Gastroesophageal sphincter (tissue), 3 donors: ENCODE measurements around the gene N4BP2.

Source experiments
- EP300 ChIP-seq: sonication (generic); formaldehyde crosslinking; IDR thresholded peaks from one replicate; pipeline ENCODE4 v1.6.1; 2017; ENCODE audit warnings: antibody characterized with exemption, mild to moderate bottlenecking
- POLR2AphosphoS5 ChIP-seq: sonication (generic); formaldehyde crosslinking; IDR thresholded peaks from one replicate; pipeline ENCODE4 v1.6.1; 2017; ENCODE audit warnings: antibody characterized with exemption
- TF ChIP-seq, protein P1 (sequence below), 4 experiments: fragments of 200-600 bp in 2 of 4; fragments of 450-650 bp in 2 of 4; sonication (generic) in 1 of 4; IDR thresholded peaks; one replicate each; pipeline ENCODE4 v1.5.1; 2017 to 2019; ENCODE audit warnings: antibody characterized with exemption in 4 of 4, mild to moderate bottlenecking in 2 of 4, moderate library complexity in 2 of 4

- no peak for TF ChIP-seq POLR2AphosphoS5
- TF ChIP-seq, protein P1, sequence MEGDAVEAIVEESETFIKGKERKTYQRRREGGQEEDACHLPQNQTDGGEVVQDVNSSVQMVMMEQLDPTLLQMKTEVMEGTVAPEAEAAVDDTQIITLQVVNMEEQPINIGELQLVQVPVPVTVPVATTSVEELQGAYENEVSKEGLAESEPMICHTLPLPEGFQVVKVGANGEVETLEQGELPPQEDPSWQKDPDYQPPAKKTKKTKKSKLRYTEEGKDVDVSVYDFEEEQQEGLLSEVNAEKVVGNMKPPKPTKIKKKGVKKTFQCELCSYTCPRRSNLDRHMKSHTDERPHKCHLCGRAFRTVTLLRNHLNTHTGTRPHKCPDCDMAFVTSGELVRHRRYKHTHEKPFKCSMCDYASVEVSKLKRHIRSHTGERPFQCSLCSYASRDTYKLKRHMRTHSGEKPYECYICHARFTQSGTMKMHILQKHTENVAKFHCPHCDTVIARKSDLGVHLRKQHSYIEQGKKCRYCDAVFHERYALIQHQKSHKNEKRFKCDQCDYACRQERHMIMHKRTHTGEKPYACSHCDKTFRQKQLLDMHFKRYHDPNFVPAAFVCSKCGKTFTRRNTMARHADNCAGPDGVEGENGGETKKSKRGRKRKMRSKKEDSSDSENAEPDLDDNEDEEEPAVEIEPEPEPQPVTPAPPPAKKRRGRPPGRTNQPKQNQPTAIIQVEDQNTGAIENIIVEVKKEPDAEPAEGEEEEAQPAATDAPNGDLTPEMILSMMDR (IDR thresholded peaks at IDR 0.05) = no peak
- TF ChIP-seq EP300 = no peak
Observed at GRCh38 chr4:40152637-40153036, 96.0 kb downstream of the N4BP2 start.
